Middle frontal gyrus (tissue), 1 donor: ENCODE measurements around the gene CAGE1.
"Not testable (repeated sequence)": the region's sequence is repeated elsewhere in the genome, so short reads cannot be mapped to it uniquely, and the experiment has no call there.

ENCODE experiments used
- DNase-seq: peaks from one replicate; pipeline ENCODE4 v3.0.0-alpha.2; 2015; ENCODE audit warnings: low spot score; ENCODE audit errors: extremely low spot score

CAGE1 gene

GRCh38 chr6:7339007-7339732 lies 50.4 kb downstream of the CAGE1 start:
- DNase-seq: not testable (repeated sequence)

GRCh38 chr6:7338031-7338430 lies 51.5 kb downstream of the CAGE1 start:
- DNase-seq: no peak

- no peak for DNase-seq
Observed at GRCh38 chr6:7335519-7335918, 54.0 kb downstream of the CAGE1 start.

- no peak for DNase-seq
Observed at GRCh38 chr6:7334685-7335084, 54.9 kb downstream of the CAGE1 start.

- no peak for DNase-seq
Observed at GRCh38 chr6:7332090-7332745, 57.3 kb downstream of the CAGE1 start.

- no peak for DNase-seq
Observed at GRCh38 chr6:7331452-7331851, 58.1 kb downstream of the CAGE1 start.

- DNase-seq: no peak
Observed at GRCh38 chr6:7328243-7328642, 61.3 kb downstream of the CAGE1 start.

GRCh38 chr6:7325750-7326149 lies 63.8 kb downstream of the CAGE1 start:
- no peak for DNase-seq

- DNase-seq: no peak
Observed at GRCh38 chr6:7324520-7324919, 65.0 kb downstream of the CAGE1 start.

GRCh38 chr6:7323074-7323473 lies 66.5 kb downstream of the CAGE1 start:
- DNase-seq: no peak

- not testable (repeated sequence) for DNase-seq
Observed at GRCh38 chr6:7321866-7322265, 67.7 kb downstream of the CAGE1 start.

GRCh38 chr6:7319406-7319805 lies 70.1 kb downstream of the CAGE1 start:
- not testable (repeated sequence) for DNase-seq

GRCh38 chr6:7317538-7317937 lies 72.0 kb downstream of the CAGE1 start:
- no peak for DNase-seq

- DNase-seq: no peak
Observed at GRCh38 chr6:7316658-7317533, 72.6 kb downstream of the CAGE1 start.

- no peak for DNase-seq
Observed at GRCh38 chr6:7315948-7316365, 73.6 kb downstream of the CAGE1 start.

GRCh38 chr6:7315087-7315947 lies 74.2 kb downstream of the CAGE1 start:
- not testable (repeated sequence) for DNase-seq

GRCh38 chr6:7314414-7314813 lies 75.1 kb downstream of the CAGE1 start:
- DNase-seq: no peak

GRCh38 chr6:7313505-7314165 lies 75.9 kb downstream of the CAGE1 start:
- DNase-seq: no peak

- peak; percentile 94 for DNase-seq
Observed at GRCh38 chr6:7312616-7313504, 76.7 kb downstream of the CAGE1 start, which contains the start of gene SSR1. SSR1 (minus strand) TSS chr6:7313199; CDS start chr6:7313120, 79 bp downstream.
